Stomach (tissue), 4 donors: ENCODE measurements around the gene SLC44A1.

Experiments
- EP300 ChIP-seq: sonication (generic); formaldehyde crosslinking; IDR thresholded peaks from one replicate; pipeline ENCODE4 v1.6.1; 2017; ENCODE audit warnings: antibody characterized with exemption
- POLR2A ChIP-seq, 4 donors: fragments of 450-650 bp; IDR thresholded peaks; one replicate each; pipeline ENCODE4 v1.6.1; 2016; ENCODE audit warnings: antibody characterized with exemption in 4 of 4, control low read depth in 2 of 4, mild to moderate bottlenecking in 1 of 4, moderate library complexity in 1 of 4
- POLR2AphosphoS5 ChIP-seq, 3 donors: sonication (generic); formaldehyde crosslinking; IDR thresholded peaks; one replicate each; pipeline ENCODE4 v1.6.1; 2016; ENCODE audit warnings: antibody characterized with exemption in 3 of 3
- TF ChIP-seq, protein P1 (sequence below), 7 experiments: fragments of 450-650 bp in 4 of 7; fragments of 200-600 bp in 3 of 7; sonication (generic) in 3 of 7; IDR thresholded peaks; one replicate each; pipeline ENCODE4 v1.5.1; 2016 to 2019; ENCODE audit warnings: antibody characterized with exemption in 7 of 7, control low read depth in 2 of 7, mild to moderate bottlenecking in 1 of 7

DNA sequence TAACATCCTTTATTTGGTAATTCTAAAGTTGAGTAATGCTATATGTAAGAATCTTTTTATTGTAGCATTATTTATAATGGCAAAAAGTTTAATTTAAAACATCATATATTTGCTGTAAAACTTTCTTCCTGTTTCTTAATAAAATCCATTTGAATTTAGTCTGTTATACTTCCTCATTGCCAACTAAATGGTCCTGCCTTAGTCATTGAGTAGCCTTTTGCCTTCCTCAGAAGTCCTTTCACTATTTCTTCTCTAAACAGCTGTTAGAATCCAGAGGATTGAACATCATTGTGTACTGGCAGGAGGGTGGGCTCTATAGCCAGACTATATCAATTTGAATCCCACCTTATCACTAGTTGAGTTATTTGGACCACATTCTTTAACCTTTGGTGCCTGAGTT, 11.0 kb downstream of the SLC44A1 start:
- TF ChIP-seq POLR2A (IDR thresholded peaks at IDR 0.05): no peak
- TF ChIP-seq POLR2AphosphoS5 (IDR thresholded peaks at IDR 0.05): no peak
- TF ChIP-seq, protein P1, sequence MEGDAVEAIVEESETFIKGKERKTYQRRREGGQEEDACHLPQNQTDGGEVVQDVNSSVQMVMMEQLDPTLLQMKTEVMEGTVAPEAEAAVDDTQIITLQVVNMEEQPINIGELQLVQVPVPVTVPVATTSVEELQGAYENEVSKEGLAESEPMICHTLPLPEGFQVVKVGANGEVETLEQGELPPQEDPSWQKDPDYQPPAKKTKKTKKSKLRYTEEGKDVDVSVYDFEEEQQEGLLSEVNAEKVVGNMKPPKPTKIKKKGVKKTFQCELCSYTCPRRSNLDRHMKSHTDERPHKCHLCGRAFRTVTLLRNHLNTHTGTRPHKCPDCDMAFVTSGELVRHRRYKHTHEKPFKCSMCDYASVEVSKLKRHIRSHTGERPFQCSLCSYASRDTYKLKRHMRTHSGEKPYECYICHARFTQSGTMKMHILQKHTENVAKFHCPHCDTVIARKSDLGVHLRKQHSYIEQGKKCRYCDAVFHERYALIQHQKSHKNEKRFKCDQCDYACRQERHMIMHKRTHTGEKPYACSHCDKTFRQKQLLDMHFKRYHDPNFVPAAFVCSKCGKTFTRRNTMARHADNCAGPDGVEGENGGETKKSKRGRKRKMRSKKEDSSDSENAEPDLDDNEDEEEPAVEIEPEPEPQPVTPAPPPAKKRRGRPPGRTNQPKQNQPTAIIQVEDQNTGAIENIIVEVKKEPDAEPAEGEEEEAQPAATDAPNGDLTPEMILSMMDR (IDR thresholded peaks at IDR 0.05): no peak
- no peak for TF ChIP-seq EP300
